GM12878 (cell line): ENCODE data around the gene MBD6.

Experiments
- ASH2L ChIP-seq: fragments of 300-600, 200-600 bp; sonication (generic); IDR thresholded peaks from 2 replicates; pipeline ENCODE4 v1.6.1; 2017; ENCODE audit warnings: low read depth, mild to moderate bottlenecking, borderline replicate concordance
- BRCA1 ChIP-seq: IDR thresholded peaks from 2 replicates; pipeline ENCODE4 v1.6.1; 2011; ENCODE audit warnings: low read depth, low read length, improper control_type of control experiment
- CEBPB ChIP-seq, 2 experiments: fragments of 150-350 bp in 1 of 2; IDR thresholded peaks; 2 replicates each; pipeline ENCODE4 v1.6.1; 2012 to 2014; ENCODE audit warnings: low read depth in 2 of 2, low read length in 2 of 2, borderline replicate concordance in 1 of 2, inconsistent platforms in 1 of 2
- CREM ChIP-seq: IDR thresholded peaks from 2 replicates; pipeline ENCODE4 v1.6.1; 2014; ENCODE audit warnings: antibody characterized with exemption, low read depth
- FOS ChIP-seq: IDR thresholded peaks from 3 replicates; pipeline ENCODE4 v1.6.1; 2011; ENCODE audit warnings: borderline replicate concordance; ENCODE audit not compliant: insufficient read length; ENCODE audit errors: extremely low read depth
- SIN3A ChIP-seq: IDR thresholded peaks from 2 replicates; pipeline ENCODE4 v1.6.1; 2012; ENCODE audit warnings: low read depth, low read length, improper control_type of control experiment
- STAT3 ChIP-seq: IDR thresholded peaks from 2 replicates; pipeline ENCODE4 v1.6.1; 2011; ENCODE audit warnings: low read depth, low read length, improper control_type of control experiment
- ZNF24 ChIP-seq: fragments of 450-650 bp; IDR thresholded peaks from 2 replicates; pipeline ENCODE4 v1.6.1; 2017; ENCODE audit warnings: antibody characterized with exemption, mild to moderate bottlenecking
- ZSCAN29 ChIP-seq: fragments of 450-650 bp; IDR thresholded peaks from 2 replicates; pipeline ENCODE4 v1.6.1; 2017; ENCODE audit warnings: mild to moderate bottlenecking, moderate library complexity
- TF ChIP-seq, protein P1 (sequence below): fragments of 150-350 bp; IDR thresholded peaks from 2 replicates; pipeline ENCODE4 v1.6.1; 2016; ENCODE audit warnings: low read depth, low read length
- TF ChIP-seq, protein P2 (sequence below): IDR thresholded peaks from 2 replicates; pipeline ENCODE4 v1.6.1; 2012; ENCODE audit warnings: low read depth, low read length, improper control_type of control experiment
- TF ChIP-seq, protein P3 (sequence below): fragments of 450-650 bp; conservative IDR thresholded peaks from 2 replicates; pipeline ENCODE4 v1.6.1; 2017; ENCODE audit warnings: mild to moderate bottlenecking, moderate library complexity
- TF ChIP-seq, protein P4 (sequence below), 3 experiments: IDR thresholded peaks in 2 of 3; conservative IDR thresholded peaks in 1 of 3; 2 replicates each; pipeline ENCODE4 v1.5.1; 2011; ENCODE audit warnings: low read depth in 3 of 3, low read length in 3 of 3, mild to moderate bottlenecking in 3 of 3, control low read depth in 2 of 3, moderate library complexity in 2 of 3, inconsistent platforms in 1 of 3, mixed read lengths in 1 of 3; ENCODE audit not compliant: control insufficient read depth in 2 of 3, insufficient read depth in 1 of 3; ENCODE audit errors: extremely low read depth in 1 of 3

DNA sequence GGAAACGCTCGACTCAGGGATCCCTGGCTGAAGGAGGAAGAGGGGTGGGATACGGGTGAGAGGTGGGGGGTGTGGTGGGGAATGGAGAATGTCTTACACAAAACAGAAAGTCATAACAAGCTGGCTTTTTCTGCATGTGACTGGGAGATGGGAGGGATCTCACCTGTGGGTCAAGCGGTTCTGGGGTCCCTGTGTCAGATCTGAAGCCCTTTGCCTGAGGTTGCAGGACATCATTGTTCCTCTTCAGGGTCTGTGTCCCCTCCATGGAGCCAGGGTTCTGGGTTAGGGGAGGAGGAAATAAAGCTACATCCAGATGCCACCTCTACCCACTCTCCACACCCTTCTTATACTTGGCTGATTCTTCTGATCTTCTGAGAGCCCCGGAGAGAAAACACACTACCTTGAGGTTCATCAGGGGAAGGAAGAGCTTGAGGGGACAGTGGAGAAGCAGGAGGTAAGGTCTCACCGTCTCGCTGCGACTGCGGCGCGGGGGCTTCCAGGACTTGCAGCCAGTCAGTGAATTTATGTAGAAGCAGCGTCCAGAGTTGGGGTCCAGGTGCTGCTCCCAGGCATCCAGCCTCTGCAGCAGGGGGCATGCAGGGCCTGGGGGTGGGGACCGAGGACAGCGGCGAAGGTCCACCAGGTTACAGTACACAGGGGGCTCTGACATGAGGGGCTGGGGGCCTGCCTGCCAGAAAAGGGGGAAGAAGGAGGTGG lies 45.5 kb upstream of the MBD6 start:
- TF ChIP-seq ZNF24: no peak
- TF ChIP-seq, protein P1, sequence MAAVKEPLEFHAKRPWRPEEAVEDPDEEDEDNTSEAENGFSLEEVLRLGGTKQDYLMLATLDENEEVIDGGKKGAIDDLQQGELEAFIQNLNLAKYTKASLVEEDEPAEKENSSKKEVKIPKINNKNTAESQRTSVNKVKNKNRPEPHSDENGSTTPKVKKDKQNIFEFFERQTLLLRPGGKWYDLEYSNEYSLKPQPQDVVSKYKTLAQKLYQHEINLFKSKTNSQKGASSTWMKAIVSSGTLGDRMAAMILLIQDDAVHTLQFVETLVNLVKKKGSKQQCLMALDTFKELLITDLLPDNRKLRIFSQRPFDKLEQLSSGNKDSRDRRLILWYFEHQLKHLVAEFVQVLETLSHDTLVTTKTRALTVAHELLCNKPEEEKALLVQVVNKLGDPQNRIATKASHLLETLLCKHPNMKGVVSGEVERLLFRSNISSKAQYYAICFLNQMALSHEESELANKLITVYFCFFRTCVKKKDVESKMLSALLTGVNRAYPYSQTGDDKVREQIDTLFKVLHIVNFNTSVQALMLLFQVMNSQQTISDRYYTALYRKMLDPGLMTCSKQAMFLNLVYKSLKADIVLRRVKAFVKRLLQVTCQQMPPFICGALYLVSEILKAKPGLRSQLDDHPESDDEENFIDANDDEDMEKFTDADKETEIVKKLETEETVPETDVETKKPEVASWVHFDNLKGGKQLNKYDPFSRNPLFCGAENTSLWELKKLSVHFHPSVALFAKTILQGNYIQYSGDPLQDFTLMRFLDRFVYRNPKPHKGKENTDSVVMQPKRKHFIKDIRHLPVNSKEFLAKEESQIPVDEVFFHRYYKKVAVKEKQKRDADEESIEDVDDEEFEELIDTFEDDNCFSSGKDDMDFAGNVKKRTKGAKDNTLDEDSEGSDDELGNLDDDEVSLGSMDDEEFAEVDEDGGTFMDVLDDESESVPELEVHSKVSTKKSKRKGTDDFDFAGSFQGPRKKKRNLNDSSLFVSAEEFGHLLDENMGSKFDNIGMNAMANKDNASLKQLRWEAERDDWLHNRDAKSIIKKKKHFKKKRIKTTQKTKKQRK: no peak
- no peak for TF ChIP-seq ZSCAN29
- TF ChIP-seq, protein P2, sequence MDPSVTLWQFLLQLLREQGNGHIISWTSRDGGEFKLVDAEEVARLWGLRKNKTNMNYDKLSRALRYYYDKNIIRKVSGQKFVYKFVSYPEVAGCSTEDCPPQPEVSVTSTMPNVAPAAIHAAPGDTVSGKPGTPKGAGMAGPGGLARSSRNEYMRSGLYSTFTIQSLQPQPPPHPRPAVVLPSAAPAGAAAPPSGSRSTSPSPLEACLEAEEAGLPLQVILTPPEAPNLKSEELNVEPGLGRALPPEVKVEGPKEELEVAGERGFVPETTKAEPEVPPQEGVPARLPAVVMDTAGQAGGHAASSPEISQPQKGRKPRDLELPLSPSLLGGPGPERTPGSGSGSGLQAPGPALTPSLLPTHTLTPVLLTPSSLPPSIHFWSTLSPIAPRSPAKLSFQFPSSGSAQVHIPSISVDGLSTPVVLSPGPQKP: no peak
- TF ChIP-seq, protein P3, sequence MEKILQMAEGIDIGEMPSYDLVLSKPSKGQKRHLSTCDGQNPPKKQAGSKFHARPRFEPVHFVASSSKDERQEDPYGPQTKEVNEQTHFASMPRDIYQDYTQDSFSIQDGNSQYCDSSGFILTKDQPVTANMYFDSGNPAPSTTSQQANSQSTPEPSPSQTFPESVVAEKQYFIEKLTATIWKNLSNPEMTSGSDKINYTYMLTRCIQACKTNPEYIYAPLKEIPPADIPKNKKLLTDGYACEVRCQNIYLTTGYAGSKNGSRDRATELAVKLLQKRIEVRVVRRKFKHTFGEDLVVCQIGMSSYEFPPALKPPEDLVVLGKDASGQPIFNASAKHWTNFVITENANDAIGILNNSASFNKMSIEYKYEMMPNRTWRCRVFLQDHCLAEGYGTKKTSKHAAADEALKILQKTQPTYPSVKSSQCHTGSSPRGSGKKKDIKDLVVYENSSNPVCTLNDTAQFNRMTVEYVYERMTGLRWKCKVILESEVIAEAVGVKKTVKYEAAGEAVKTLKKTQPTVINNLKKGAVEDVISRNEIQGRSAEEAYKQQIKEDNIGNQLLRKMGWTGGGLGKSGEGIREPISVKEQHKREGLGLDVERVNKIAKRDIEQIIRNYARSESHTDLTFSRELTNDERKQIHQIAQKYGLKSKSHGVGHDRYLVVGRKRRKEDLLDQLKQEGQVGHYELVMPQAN: no peak
- no peak for TF ChIP-seq SIN3A
- TF ChIP-seq ASH2L: no peak
- TF ChIP-seq, protein P4, sequence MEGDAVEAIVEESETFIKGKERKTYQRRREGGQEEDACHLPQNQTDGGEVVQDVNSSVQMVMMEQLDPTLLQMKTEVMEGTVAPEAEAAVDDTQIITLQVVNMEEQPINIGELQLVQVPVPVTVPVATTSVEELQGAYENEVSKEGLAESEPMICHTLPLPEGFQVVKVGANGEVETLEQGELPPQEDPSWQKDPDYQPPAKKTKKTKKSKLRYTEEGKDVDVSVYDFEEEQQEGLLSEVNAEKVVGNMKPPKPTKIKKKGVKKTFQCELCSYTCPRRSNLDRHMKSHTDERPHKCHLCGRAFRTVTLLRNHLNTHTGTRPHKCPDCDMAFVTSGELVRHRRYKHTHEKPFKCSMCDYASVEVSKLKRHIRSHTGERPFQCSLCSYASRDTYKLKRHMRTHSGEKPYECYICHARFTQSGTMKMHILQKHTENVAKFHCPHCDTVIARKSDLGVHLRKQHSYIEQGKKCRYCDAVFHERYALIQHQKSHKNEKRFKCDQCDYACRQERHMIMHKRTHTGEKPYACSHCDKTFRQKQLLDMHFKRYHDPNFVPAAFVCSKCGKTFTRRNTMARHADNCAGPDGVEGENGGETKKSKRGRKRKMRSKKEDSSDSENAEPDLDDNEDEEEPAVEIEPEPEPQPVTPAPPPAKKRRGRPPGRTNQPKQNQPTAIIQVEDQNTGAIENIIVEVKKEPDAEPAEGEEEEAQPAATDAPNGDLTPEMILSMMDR (IDR thresholded peaks at IDR 0.05 in 2 of 3, conservative IDR thresholded peaks at IDR 0.05 in 1 of 3; ENCODE audit: control insufficient read depth in 2 of 3, extremely low read depth in 1 of 3, insufficient read depth in 1 of 3, low read depth in 3 of 3, low read length in 3 of 3): no peak
- TF ChIP-seq STAT3: no peak
- no peak for TF ChIP-seq FOS
- TF ChIP-seq CREM: no peak
- no peak for TF ChIP-seq BRCA1
- TF ChIP-seq CEBPB (IDR thresholded peaks at IDR 0.05; ENCODE audit: borderline replicate concordance in 1 of 2, low read depth in 2 of 2, low read length in 2 of 2): no peak
